PC-3 (cell line): ENCODE results near the gene ADAM23. TPM values are rescaled to one million over a fixed set of nuclear protein-coding genes. Genes with fewer than 3 reads are reported as not detected.

Experiments
- ATAC-seq: fragments of 200-7000 bp; cut with Tn5 transposase; 2 replicates; pipeline ENCODE4 v1.9.1; 2020; ENCODE audit warnings: mild to moderate bottlenecking, moderate library complexity
- BruUV-seq: library from RNA; stranded (reverse); fragments of 400-500 nt; replicated peaks from 2 replicates; lab custom pipeline; 2021; lab: Mats Ljungman, UMichigan
- CTCF ChIA-PET: fragments of 300-600 bp; sonication (Branson Sonifier 250); formaldehyde crosslinking; loops from one replicate; lab custom pipeline; 2022; ENCODE audit warnings: antibody characterized with exemption; lab: Charles Lee
- POLR2A ChIA-PET: fragments of 300-600 bp; sonication (Branson Sonifier 250); formaldehyde crosslinking; loops from one replicate; lab custom pipeline; 2022; ENCODE audit warnings: antibody characterized with exemption; ENCODE audit not compliant: unreplicated experiment; lab: Charles Lee
- DNase-seq: peaks from one replicate; pipeline ENCODE4 v3.0.0-alpha.2; 2015
- H2AFZ ChIP-seq: fragments of 300-600 bp; sonication (generic); 2 replicates; pipeline ENCODE4 v1.6.0; 2016; ENCODE audit warnings: antibody characterized with exemption, low read length
- H3F3A ChIP-seq: fragments of 300-600 bp; sonication (generic); one replicate; pipeline ENCODE4 v1.6.0; 2017; ENCODE audit warnings: antibody characterized with exemption, low read length, control low read depth, mild to moderate bottlenecking; ENCODE audit not compliant: unreplicated experiment
- H3K27ac ChIP-seq: fragments of 300-600 bp; sonication (generic); 2 replicates; pipeline ENCODE4 v1.5.1; 2016; ENCODE audit warnings: mild to moderate bottlenecking, low read length
- H3K27me3 ChIP-seq: fragments of 300-600 bp; sonication (generic); 2 replicates; pipeline ENCODE4 v1.6.1; 2016; ENCODE audit warnings: low read length, mixed read lengths
- H3K36me3 ChIP-seq: fragments of 300-600 bp; sonication (generic); 2 replicates; pipeline ENCODE4 v1.6.1; 2016; ENCODE audit warnings: low read depth, mixed run types, low read length, mixed read lengths
- H3K4me1 ChIP-seq: fragments of 300-600 bp; sonication (generic); 2 replicates; pipeline ENCODE4 v1.5.1; 2016; ENCODE audit warnings: low read length; ENCODE audit not compliant: insufficient read depth
- H3K4me2 ChIP-seq: fragments of 300-600 bp; sonication (generic); 2 replicates; pipeline ENCODE4 v1.6.0; 2016; ENCODE audit warnings: low read length
- H3K4me3 ChIP-seq: fragments of 300-600 bp; sonication (generic); 2 replicates; pipeline ENCODE4 v1.5.1; 2016; ENCODE audit warnings: mild to moderate bottlenecking, low read length, mixed read lengths
- H3K79me2 ChIP-seq: fragments of 300-600 bp; sonication (generic); 2 replicates; pipeline ENCODE4 v1.6.1; 2017; ENCODE audit warnings: low read length, mixed read lengths
- H3K9ac ChIP-seq: fragments of 300-600 bp; sonication (generic); 2 replicates; pipeline ENCODE4 v1.6.0; 2016; ENCODE audit warnings: mild to moderate bottlenecking, low read length
- H3K9me2 ChIP-seq: fragments of 300-600 bp; sonication (generic); replicated peaks from 2 replicates; pipeline ENCODE4 v1.6.1; 2016; ENCODE audit warnings: mixed run types, low read length, mixed read lengths
- H3K9me3 ChIP-seq: fragments of 300-600 bp; sonication (generic); 2 replicates; pipeline ENCODE4 v1.6.1; 2016; ENCODE audit warnings: low read length, mixed read lengths
- H4K20me1 ChIP-seq: fragments of 300-600 bp; sonication (generic); 2 replicates; pipeline ENCODE4 v1.6.1; 2016; ENCODE audit warnings: low read length, mixed read lengths
- CTCF ChIP-seq: fragments of 300-600 bp; sonication (generic); conservative IDR thresholded peaks from 2 replicates; pipeline ENCODE4 v1.5.1; 2017; ENCODE audit warnings: antibody characterized with exemption, low read depth, mild to moderate bottlenecking, low read length
- EZH2 ChIP-seq: fragments of 300-600 bp; sonication (generic); IDR thresholded peaks from one replicate; pipeline ENCODE4 v1.6.1; 2017; ENCODE audit warnings: antibody characterized with exemption, mild to moderate bottlenecking, low read length; ENCODE audit not compliant: unreplicated experiment
- EZH2phosphoT487 ChIP-seq: fragments of 300-600 bp; sonication (generic); IDR thresholded peaks from 2 replicates; pipeline ENCODE4 v1.6.1; 2018; ENCODE audit warnings: mild to moderate bottlenecking, antibody characterized with exemption, low read length, borderline replicate concordance
- intact Hi-C: fragments of 100-400 bp; cut with micrococcal nuclease; formaldehyde crosslinking; loops from 2 replicates; pipeline ENCODE4 v1.9.0; 2023
- total RNA-seq: library from RNA; depleted of rRNA; stranded (reverse); fragments of >200 nt; gene quantifications from 2 replicates; pipeline ENCODE4 v1.2.3, GENCODE V29; 2014

The ADAM23 gene
- total RNA-seq, 1 experiment from 2014 or later = 0.22 TPM

- Histone ChIP-seq H3K9me2 (no peaks in the 10 kb centered on the region), H4K20me1 (no peaks in the 10 kb centered on the region), H3K4me3 (no peak overlapping the region), H3K9me3 (no peaks in the 10 kb centered on the region), H3K36me3 (no peaks in the 10 kb centered on the region), H2AFZ (no peak overlapping the region), H3K4me1 (no peaks in the 10 kb centered on the region), H3K27me3 (peaks cover 68% of the 10 kb centered on the region), H3K9ac (no peak overlapping the region), H3K4me2 (no peak overlapping the region), H3K79me2 (no peaks in the 10 kb centered on the region), H3F3A (no peaks in the 10 kb centered on the region), H3K27ac (no peak overlapping the region)
- ATAC-seq (no peak), DNase-seq (no peak)
- intact Hi-C loops = no loop called here
- no TSS peak for BruUV-seq
- POLR2A ChIA-PET = no interaction called here
- CTCF ChIA-PET = no interaction called here
- TF ChIP-seq CTCF (no peak), EZH2phosphoT487 (no peak), EZH2 (no peak)
Measured at GRCh38 chr2:206433686-206434085, 9.6 kb upstream of the ADAM23 start.

- Histone ChIP-seq H3F3A (no peaks in the 10 kb centered on the region), H3K4me3 (no peak overlapping the region), H3K36me3 (no peaks in the 10 kb centered on the region), H3K9me3 (no peaks in the 10 kb centered on the region), H3K4me1 (no peaks in the 10 kb centered on the region), H3K27ac (no peak overlapping the region), H3K9ac (no peak overlapping the region), H2AFZ (no peak overlapping the region), H3K27me3 (peaks cover 66% of the 10 kb centered on the region), H3K9me2 (no peaks in the 10 kb centered on the region), H3K79me2 (no peaks in the 10 kb centered on the region), H4K20me1 (no peaks in the 10 kb centered on the region), H3K4me2 (no peak overlapping the region)
- TF ChIP-seq EZH2phosphoT487 (no peak), CTCF (no peak), EZH2 (no peak)
- ATAC-seq (no peak), DNase-seq (no peak)
- intact Hi-C loops = no loop called here
- CTCF ChIA-PET = no interaction called here
- no TSS peak for BruUV-seq
- POLR2A ChIA-PET = no interaction called here
Measured at GRCh38 chr2:206435742-206436141, 7.6 kb upstream of the ADAM23 start.

GRCh38 chr2:206438196-206438724 is 5.1 kb upstream of the ADAM23 start:
- Histone ChIP-seq H3K9me2 (no peaks in the 10 kb centered on the region), H3K27ac (no peak overlapping the region), H3K27me3 (peaks cover 78% of the 10 kb centered on the region), H3K9ac (no peak overlapping the region), H2AFZ (no peak overlapping the region), H3K79me2 (no peaks in the 10 kb centered on the region), H3K4me3 (no peak overlapping the region), H3K4me1 (no peaks in the 10 kb centered on the region), H3K36me3 (no peaks in the 10 kb centered on the region), H4K20me1 (no peaks in the 10 kb centered on the region), H3K4me2 (no peak overlapping the region), H3F3A (no peaks in the 10 kb centered on the region), H3K9me3 (no peaks in the 10 kb centered on the region)
- no peak for TF ChIP-seq CTCF
- no peak for TF ChIP-seq EZH2
- TF ChIP-seq EZH2phosphoT487 = no peak
- intact Hi-C loops = no loop called here
- CTCF ChIA-PET = no interaction called here
- DNase-seq = no peak
- ATAC-seq = no peak
- no TSS peak for BruUV-seq
- POLR2A ChIA-PET = no interaction called here
